Activated T-cell treated with anti-CD3 and anti-CD28 coated beads, Interleukin-2, amount 50 U/mL, for 72 hours (primary cell): ENCODE data around the gene CDC34. TPM values are rescaled to one million over a fixed set of nuclear protein-coding genes. Genes with fewer than 3 reads are reported as not detected.

Experiments used
- ATAC-seq, 2 donors: fragments of 150-1000 bp; cut with Tn5 transposase; replicated peaks in 1 of 2; 2 replicates each; pipeline ENCODE4 v1.10.0; 2021; ENCODE audit warnings: moderate library complexity in 2 of 2, mild to moderate bottlenecking in 1 of 2
- DNase-seq, 2 donors: peaks; one replicate each; pipeline ENCODE4 v3.0.0; 2021 to 2022; ENCODE audit warnings: mixed read lengths in 1 of 2
- H3K27ac Mint-ChIP-seq: one replicate; pipeline ENCODE4 v1.8.0; 2022; ENCODE audit warnings: mild to moderate bottlenecking, moderate library complexity, mixed read lengths
- H3K27me3 Mint-ChIP-seq: one replicate; pipeline ENCODE4 v1.8.0; 2022; ENCODE audit warnings: low read depth, mixed read lengths
- H3K36me3 Mint-ChIP-seq, 2 donors: one replicate each; pipeline ENCODE4 v1.8.0; 2022; ENCODE audit warnings: mixed read lengths in 2 of 2, mild to moderate bottlenecking in 1 of 2; ENCODE audit not compliant: insufficient read depth in 2 of 2
- H3K4me1 Mint-ChIP-seq: one replicate; pipeline ENCODE4 v1.8.0; 2022; ENCODE audit warnings: low read depth, mixed read lengths
- H3K4me3 Mint-ChIP-seq, 2 donors: one replicate each; pipeline ENCODE4 v1.8.0; 2022; ENCODE audit warnings: mild to moderate bottlenecking in 2 of 2, mixed read lengths in 2 of 2, moderate library complexity in 2 of 2
- H3K9me3 Mint-ChIP-seq, 2 donors: one replicate each; pipeline ENCODE4 v1.8.0; 2022; ENCODE audit warnings: mixed read lengths in 2 of 2
- total RNA-seq, 2 donors: library from RNA; stranded (reverse); gene quantifications; one replicate each; pipeline ENCODE4 v1.2.3, GENCODE V29; 2022

CDC34 gene
- total RNA-seq, 2 donors from 2014 or later, result 48.4 to 56.1 TPM

GRCh38 chr19:571566-571974 lies 40.0 kb downstream of the CDC34 start:
- ATAC-seq (no peak), DNase-seq (no peak)
- Mint-ChIP-seq H3K4me3 (peak overlapping the region; percentile 89 to 97), H3K4me1 (peaks cover 39% of the 10 kb centered on the region), H3K36me3 (no peaks in the 10 kb centered on the region), H3K27ac (peak overlapping the region; percentile 92), H3K27me3 (no peaks in the 10 kb centered on the region), H3K9me3 (no peaks in the 10 kb centered on the region)

GRCh38 chr19:572140-572742 lies 40.7 kb downstream of the CDC34 start, which contains the start of gene BSG:
Gene BSG, plus strand, starts transcription at chr19:572596. Its CDS starts 39 bp downstream, at chr19:572635.
- H3K4me1 Mint-ChIP-seq, result peaks cover 40% of the 10 kb centered on the region
- ATAC-seq, result peak; percentile 88 to 89
- H3K4me3 Mint-ChIP-seq, result peak within 1 kb of the TSS; percentile 89 to 97
- no peaks in the 10 kb centered on the region for H3K9me3 Mint-ChIP-seq
- DNase-seq, result peak; percentile 99
- peak within 1 kb of the TSS; percentile 92 for H3K27ac Mint-ChIP-seq
- H3K27me3 Mint-ChIP-seq, result no peaks in the 10 kb centered on the region
- no peaks in the 10 kb centered on the region for H3K36me3 Mint-ChIP-seq

- Mint-ChIP-seq H3K4me1 (peaks cover 40% of the 10 kb centered on the region), H3K36me3 (no peaks in the 10 kb centered on the region), H3K4me3 (peak overlapping the region; percentile 89 to 97), H3K27ac (no peak overlapping the region), H3K27me3 (no peaks in the 10 kb centered on the region), H3K9me3 (no peaks in the 10 kb centered on the region)
- DNase-seq (peak; percentile 35 to 46), ATAC-seq (peak in 1 of 2 donors; percentile 23)
These were observed 41.4 kb downstream of the CDC34 start for GRCh38 chr19:572743-573518.

GRCh38 chr19:573519-573825 lies 41.9 kb downstream of the CDC34 start:
- DNase-seq, result no peak
- H3K4me3 Mint-ChIP-seq, result peak overlapping the region; percentile 89 to 92
- no peaks in the 10 kb centered on the region for H3K9me3 Mint-ChIP-seq
- no peak overlapping the region for H3K27ac Mint-ChIP-seq
- no peaks in the 10 kb centered on the region for H3K36me3 Mint-ChIP-seq
- peaks cover 40% of the 10 kb centered on the region for H3K4me1 Mint-ChIP-seq
- H3K27me3 Mint-ChIP-seq, result no peaks in the 10 kb centered on the region
- ATAC-seq, result no peak

DNA sequence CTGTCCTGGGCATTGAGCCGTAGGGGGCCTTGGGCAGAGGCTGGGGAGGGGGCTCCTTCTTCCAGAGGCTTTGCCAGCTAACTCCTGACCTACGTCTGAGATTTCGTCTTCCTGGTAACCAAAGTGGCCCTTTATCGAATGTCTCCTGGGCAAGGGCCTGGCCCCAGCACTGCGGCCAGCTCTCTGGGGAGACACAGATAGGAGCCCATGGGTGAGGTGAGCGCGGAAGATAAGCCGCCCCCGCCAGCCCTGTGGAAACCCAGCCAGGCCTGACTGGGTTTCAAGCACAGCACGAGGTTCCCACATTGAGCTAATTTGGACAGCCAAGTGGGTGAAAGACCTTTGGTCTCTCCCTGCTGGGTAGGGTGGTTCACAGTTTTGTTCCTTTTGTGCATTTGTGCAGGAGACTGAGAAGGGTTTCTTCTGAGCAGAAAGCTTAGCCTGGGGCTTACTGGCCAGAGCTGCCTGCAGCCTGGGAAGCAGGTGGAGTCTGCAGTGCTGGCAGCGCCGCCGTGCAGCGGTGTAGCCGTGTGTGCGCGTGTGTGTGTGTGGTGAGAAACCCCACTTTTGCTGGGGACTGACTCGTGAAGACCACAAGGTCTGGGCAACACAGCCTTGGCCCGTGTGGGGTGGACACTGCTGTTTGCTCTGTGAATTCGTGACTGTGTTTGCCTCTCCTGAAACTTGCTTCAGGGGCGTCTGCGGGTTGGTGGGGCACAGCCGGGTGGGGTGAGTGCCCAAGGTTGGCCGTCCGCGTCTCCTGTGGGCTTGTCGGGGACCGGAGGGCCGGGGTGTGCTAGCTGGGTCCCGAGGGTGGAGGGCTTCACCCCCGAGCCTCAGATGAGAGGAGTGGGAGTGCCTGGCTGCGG lies 43.3 kb downstream of the CDC34 start:
- no peak for DNase-seq
- Mint-ChIP-seq H3K4me1 (peaks cover 40% of the 10 kb centered on the region), H3K4me3 (peak overlapping the region; percentile 58 to 89), H3K27ac (no peak overlapping the region), H3K27me3 (no peaks in the 10 kb centered on the region), H3K36me3 (no peaks in the 10 kb centered on the region), H3K9me3 (no peaks in the 10 kb centered on the region)
- ATAC-seq, result no peak

- no peak for DNase-seq
- H3K4me1 Mint-ChIP-seq, result peaks cover 39% of the 10 kb centered on the region
- H3K4me3 Mint-ChIP-seq, result no peak overlapping the region
- ATAC-seq, result no peak
- no peaks in the 10 kb centered on the region for H3K36me3 Mint-ChIP-seq
- no peaks in the 10 kb centered on the region for H3K9me3 Mint-ChIP-seq
- H3K27me3 Mint-ChIP-seq, result no peaks in the 10 kb centered on the region
- no peak overlapping the region for H3K27ac Mint-ChIP-seq
These were observed 44.3 kb downstream of the CDC34 start for GRCh38 chr19:575527-576506.

- Mint-ChIP-seq H3K27me3 (no peaks in the 10 kb centered on the region), H3K9me3 (no peaks in the 10 kb centered on the region), H3K4me1 (peaks cover 32% of the 10 kb centered on the region), H3K27ac (no peak overlapping the region), H3K36me3 (no peaks in the 10 kb centered on the region), H3K4me3 (no peak overlapping the region)
- ATAC-seq (no peak), DNase-seq (no peak)
These were observed 45.3 kb downstream of the CDC34 start for GRCh38 chr19:576768-577438.

DNA sequence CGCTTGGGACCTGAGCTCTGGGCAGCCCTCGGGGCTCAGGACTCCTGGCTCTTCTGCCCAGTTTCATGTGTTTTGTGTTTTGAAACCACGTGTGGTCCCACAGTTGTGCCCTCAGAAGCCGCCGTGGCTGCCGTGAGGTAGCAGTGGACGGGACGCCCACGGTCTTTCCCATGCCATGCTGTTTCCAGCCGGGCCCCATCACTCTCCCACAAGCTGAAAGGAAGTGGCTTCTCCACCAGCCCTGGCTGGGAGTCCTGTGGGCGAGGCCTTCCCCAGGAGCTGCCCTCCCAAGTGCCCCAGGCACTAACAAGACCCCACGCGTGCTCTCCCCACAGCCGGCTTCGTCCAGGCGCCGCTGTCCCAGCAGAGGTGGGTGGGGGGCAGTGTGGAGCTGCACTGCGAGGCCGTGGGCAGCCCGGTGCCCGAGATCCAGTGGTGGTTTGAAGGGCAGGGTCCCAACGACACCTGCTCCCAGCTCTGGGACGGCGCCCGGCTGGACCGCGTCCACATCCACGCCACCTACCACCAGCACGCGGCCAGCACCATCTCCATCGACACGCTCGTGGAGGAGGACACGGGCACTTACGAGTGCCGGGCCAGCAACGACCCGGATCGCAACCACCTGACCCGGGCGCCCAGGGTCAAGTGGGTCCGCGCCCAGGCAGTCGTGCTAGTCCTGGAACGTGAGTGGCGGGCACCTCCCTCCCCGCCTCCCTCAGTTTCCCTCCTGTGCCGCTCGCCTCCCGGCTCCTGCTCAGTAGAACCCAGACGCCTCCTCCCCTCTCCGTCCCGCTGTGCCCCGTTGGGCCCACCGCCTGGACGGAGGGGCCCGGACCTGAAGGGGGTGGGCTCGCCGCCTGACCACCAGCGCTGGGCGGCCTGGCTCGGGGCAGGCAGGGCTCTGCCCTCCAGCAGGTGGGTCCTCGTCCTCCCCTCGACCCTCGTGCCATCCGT lies 46.2 kb downstream of the CDC34 start:
- Mint-ChIP-seq H3K36me3 (no peaks in the 10 kb centered on the region), H3K27ac (no peak overlapping the region)
- no peak for DNase-seq

GRCh38 chr19:579111-579841 lies 47.7 kb downstream of the CDC34 start:
- no peak overlapping the region for H3K4me3 Mint-ChIP-seq
- no peak overlapping the region for H3K27ac Mint-ChIP-seq
- no peak for DNase-seq
- no peaks in the 10 kb centered on the region for H3K9me3 Mint-ChIP-seq
- H3K4me1 Mint-ChIP-seq, result peaks cover 17% of the 10 kb centered on the region
- H3K27me3 Mint-ChIP-seq, result no peaks in the 10 kb centered on the region
- H3K36me3 Mint-ChIP-seq, result no peaks in the 10 kb centered on the region
- no peak for ATAC-seq

More for the DNA sequence above, 46.2 kb downstream of the CDC34 start:
- peaks cover 28% of the 10 kb centered on the region for H3K4me1 Mint-ChIP-seq
- H3K9me3 Mint-ChIP-seq, result no peaks in the 10 kb centered on the region
- no peak for ATAC-seq
- no peak overlapping the region for H3K4me3 Mint-ChIP-seq
- H3K27me3 Mint-ChIP-seq, result no peaks in the 10 kb centered on the region

DNA sequence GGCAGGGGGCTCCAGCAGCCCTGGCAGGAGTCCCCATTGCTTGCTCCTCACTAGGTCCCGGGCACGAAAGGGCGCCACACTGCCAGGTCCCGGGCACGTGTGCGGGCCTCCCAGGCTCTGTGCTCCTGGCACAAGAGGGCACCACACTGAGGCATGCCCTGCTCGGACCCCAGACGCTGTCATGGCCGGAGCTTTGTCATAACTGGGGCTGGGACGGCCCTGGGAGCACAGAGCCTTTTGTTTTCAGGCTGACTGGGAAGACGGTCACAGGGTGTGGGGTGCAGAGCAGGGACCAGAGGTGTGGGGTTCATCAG lies 48.2 kb downstream of the CDC34 start:
- H3K27me3 Mint-ChIP-seq, result no peaks in the 10 kb centered on the region
- DNase-seq, result no peak

More for the DNA sequence above, 48.2 kb downstream of the CDC34 start:
- Mint-ChIP-seq H3K36me3 (no peaks in the 10 kb centered on the region), H3K4me1 (peaks cover 12% of the 10 kb centered on the region), H3K9me3 (no peaks in the 10 kb centered on the region), H3K4me3 (no peak overlapping the region), H3K27ac (no peak overlapping the region)
- no peak for ATAC-seq
